Measurements from ENCODE around the gene GET3. TPM values are rescaled to one million over a fixed set of nuclear protein-coding genes. Genes with fewer than 3 reads are reported as not detected.

The GET3 gene
- total and polyA plus RNA-seq, 2 of the 13 experiments (the other 11 are each of a cell fraction or from before 2014, with no cell fraction given) = 57.7 to 59.4 TPM

DNA sequence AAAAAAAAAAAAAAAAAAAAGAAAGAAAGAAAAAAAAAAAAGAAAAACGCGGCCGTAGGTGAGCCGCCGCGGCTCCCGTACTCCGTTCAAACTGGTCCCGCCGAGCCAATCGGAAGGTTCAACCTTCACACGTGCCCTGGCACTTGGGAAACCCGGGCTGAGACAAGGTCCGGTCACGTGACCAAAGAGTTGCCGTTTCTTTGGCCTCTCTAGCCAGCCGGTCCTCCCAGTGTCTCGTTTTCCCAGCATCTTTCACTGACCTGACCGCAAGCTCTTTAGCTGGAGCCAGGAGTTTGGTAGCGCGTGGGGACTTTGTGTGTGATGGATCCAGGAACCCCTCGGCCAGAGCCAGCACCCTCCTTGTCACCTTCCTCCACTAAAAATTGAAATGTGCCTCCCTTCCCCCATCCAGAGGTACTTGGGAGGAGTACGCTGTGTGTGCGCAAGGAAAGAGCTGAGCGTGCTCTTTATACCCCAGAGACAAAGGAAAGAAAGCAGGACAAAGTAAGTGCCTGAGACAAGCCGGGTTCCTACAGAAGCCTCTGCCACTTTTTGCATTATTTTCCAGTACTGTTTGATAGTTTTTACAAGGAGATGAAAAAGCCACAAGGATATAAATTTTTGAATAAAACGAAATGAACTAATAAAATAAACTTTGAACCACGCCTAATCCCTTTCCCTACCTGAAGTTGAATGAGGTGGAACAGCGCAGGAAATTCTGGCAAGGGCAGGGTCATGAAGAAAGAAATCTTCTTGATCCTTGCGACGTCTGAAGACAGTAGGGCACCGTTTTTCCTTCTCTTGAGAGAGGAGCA, 14.5 kb upstream of the GET3 start (continued):
- TF ChIP-seq, protein P1, sequence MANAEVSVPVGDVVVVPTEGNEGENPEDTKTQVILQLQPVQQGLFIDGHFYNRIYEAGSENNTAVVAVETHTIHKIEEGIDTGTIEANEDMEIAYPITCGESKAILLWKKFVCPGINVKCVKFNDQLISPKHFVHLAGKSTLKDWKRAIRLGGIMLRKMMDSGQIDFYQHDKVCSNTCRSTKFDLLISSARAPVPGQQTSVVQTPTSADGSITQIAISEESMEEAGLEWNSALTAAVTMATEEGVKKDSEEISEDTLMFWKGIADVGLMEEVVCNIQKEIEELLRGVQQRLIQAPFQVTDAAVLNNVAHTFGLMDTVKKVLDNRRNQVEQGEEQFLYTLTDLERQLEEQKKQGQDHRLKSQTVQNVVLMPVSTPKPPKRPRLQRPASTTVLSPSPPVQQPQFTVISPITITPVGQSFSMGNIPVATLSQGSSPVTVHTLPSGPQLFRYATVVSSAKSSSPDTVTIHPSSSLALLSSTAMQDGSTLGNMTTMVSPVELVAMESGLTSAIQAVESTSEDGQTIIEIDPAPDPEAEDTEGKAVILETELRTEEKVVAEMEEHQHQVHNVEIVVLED (CRISPR knock-in tag; IDR thresholded peaks at IDR 0.05; ENCODE audit: borderline replicate concordance) = peak; percentile 26; the same call in 1 of the 2 replicates
- TF ChIP-seq PHF21A (CRISPR knock-in tag; IDR thresholded peaks at IDR 0.05) (no peak), RARA (CRISPR knock-in tag; IDR thresholded peaks at IDR 0.05) (0 out of 2 replicates have a peak, but pooled peaks have one; percentile 10), ZNF205 (CRISPR knock-in tag; IDR thresholded peaks at IDR 0.05) (no peak), SRSF9 (IDR thresholded peaks at IDR 0.05; ENCODE audit: borderline replicate concordance, insufficient read depth, low read depth, low read length, poor library complexity, severe bottlenecking) (no peak), AKAP8 (CRISPR knock-in tag; IDR thresholded peaks at IDR 0.05) (no peak), SP2 (CRISPR knock-in tag; IDR thresholded peaks at IDR 0.05) (peak; percentile 32; the same call in 1 of the 2 replicates), HNRNPK (IDR thresholded peaks at IDR 0.05; ENCODE audit: low read depth, low read length, poor library complexity, severe bottlenecking) (no peak), ZMYM2 (CRISPR knock-in tag; IDR thresholded peaks at IDR 0.05) (no peak), RBFOX2 (IDR thresholded peaks at IDR 0.05; ENCODE audit: low read depth, low read length) (peak; percentile 60), SAP130 (CRISPR knock-in tag; IDR thresholded peaks at IDR 0.05; ENCODE audit: low read depth) (peak; percentile 97), RCOR2 (CRISPR knock-in tag; IDR thresholded peaks at IDR 0.05) (no peak), ZNF841 (CRISPR knock-in tag; IDR thresholded peaks at IDR 0.05; ENCODE audit: borderline replicate concordance) (no peak), RFXAP (CRISPR knock-in tag; IDR thresholded peaks at IDR 0.05; ENCODE audit: borderline replicate concordance) (0 out of 2 replicates have a peak, but pooled peaks have one; percentile 27), NR2F1 (CRISPR knock-in tag; IDR thresholded peaks at IDR 0.05) (peak in 1 of 2 experiments; percentile 15; a peak in 1 of 4 replicates), NR2F6 (IDR thresholded peaks at IDR 0.05) (no peak; the same call in 1 of the 2 replicates), NR2F6 (CRISPR knock-in tag; IDR thresholded peaks at IDR 0.05) (peak; percentile 31; the same call in 1 of the 2 replicates)
- TF ChIP-seq, protein P2, sequence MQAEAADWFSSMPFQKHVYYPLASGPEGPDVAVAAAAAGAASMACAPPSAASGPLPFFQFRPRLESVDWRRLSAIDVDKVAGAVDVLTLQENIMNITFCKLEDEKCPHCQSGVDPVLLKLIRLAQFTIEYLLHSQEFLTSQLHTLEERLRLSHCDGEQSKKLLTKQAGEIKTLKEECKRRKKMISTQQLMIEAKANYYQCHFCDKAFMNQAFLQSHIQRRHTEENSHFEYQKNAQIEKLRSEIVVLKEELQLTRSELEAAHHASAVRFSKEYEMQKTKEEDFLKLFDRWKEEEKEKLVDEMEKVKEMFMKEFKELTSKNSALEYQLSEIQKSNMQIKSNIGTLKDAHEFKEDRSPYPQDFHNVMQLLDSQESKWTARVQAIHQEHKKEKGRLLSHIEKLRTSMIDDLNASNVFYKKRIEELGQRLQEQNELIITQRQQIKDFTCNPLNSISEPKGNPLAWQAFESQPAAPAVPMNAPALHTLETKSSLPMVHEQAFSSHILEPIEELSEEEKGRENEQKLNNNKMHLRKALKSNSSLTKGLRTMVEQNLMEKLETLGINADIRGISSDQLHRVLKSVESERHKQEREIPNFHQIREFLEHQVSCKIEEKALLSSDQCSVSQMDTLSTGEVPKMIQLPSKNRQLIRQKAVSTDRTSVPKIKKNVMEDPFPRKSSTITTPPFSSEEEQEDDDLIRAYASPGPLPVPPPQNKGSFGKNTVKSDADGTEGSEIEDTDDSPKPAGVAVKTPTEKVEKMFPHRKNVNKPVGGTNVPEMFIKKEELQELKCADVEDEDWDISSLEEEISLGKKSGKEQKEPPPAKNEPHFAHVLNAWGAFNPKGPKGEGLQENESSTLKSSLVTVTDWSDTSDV (CRISPR knock-in tag; IDR thresholded peaks at IDR 0.05) = no peak
- TF ChIP-seq, protein P3, sequence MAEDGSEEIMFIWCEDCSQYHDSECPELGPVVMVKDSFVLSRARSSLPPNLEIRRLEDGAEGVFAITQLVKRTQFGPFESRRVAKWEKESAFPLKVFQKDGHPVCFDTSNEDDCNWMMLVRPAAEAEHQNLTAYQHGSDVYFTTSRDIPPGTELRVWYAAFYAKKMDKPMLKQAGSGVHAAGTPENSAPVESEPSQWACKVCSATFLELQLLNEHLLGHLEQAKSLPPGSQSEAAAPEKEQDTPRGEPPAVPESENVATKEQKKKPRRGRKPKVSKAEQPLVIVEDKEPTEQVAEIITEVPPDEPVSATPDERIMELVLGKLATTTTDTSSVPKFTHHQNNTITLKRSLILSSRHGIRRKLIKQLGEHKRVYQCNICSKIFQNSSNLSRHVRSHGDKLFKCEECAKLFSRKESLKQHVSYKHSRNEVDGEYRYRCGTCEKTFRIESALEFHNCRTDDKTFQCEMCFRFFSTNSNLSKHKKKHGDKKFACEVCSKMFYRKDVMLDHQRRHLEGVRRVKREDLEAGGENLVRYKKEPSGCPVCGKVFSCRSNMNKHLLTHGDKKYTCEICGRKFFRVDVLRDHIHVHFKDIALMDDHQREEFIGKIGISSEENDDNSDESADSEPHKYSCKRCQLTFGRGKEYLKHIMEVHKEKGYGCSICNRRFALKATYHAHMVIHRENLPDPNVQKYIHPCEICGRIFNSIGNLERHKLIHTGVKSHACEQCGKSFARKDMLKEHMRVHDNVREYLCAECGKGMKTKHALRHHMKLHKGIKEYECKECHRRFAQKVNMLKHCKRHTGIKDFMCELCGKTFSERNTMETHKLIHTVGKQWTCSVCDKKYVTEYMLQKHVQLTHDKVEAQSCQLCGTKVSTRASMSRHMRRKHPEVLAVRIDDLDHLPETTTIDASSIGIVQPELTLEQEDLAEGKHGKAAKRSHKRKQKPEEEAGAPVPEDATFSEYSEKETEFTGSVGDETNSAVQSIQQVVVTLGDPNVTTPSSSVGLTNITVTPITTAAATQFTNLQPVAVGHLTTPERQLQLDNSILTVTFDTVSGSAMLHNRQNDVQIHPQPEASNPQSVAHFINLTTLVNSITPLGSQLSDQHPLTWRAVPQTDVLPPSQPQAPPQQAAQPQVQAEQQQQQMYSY (CRISPR knock-in tag; IDR thresholded peaks at IDR 0.05) = peak; percentile 16; the same call in 1 of the 2 replicates
- TF ChIP-seq, protein P4, sequence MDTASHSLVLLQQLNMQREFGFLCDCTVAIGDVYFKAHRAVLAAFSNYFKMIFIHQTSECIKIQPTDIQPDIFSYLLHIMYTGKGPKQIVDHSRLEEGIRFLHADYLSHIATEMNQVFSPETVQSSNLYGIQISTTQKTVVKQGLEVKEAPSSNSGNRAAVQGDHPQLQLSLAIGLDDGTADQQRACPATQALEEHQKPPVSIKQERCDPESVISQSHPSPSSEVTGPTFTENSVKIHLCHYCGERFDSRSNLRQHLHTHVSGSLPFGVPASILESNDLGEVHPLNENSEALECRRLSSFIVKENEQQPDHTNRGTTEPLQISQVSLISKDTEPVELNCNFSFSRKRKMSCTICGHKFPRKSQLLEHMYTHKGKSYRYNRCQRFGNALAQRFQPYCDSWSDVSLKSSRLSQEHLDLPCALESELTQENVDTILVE (CRISPR knock-in tag; IDR thresholded peaks at IDR 0.05) = peak; percentile 46; the same call in 1 of the 2 replicates

Measured in HepG2 (cell line).